ENCODE results near the gene ATP6V1A. TPM values are rescaled to one million over a fixed set of nuclear protein-coding genes. Genes with fewer than 3 reads are reported as not detected.
A peak's percentile ranks its signal among the peaks of the same experiment; 100 is the strongest.

The ATP6V1A gene
- total and polyA plus RNA-seq, 2 experiments from 2014 or later: 47.9 to 51.1 TPM

DNA sequence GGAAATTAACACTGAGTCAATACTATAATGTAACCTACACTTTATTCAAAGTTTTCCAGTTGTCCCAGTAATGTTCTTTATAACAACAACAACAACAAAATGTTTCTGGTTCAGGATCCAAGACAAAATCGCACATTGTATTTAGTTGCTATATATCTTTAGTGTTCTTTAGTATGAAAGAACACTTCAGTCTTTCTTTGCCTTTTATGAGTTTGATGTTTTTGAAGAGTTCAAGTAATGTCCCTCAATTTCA lies 84.2 kb downstream of the ATP6V1A start:
- Histone ChIP-seq H3K4me2 (ENCODE audit: unreplicated experiment) (peak overlapping the region; percentile 17), H3K27ac (peak overlapping the region; percentile 53)

DNA sequence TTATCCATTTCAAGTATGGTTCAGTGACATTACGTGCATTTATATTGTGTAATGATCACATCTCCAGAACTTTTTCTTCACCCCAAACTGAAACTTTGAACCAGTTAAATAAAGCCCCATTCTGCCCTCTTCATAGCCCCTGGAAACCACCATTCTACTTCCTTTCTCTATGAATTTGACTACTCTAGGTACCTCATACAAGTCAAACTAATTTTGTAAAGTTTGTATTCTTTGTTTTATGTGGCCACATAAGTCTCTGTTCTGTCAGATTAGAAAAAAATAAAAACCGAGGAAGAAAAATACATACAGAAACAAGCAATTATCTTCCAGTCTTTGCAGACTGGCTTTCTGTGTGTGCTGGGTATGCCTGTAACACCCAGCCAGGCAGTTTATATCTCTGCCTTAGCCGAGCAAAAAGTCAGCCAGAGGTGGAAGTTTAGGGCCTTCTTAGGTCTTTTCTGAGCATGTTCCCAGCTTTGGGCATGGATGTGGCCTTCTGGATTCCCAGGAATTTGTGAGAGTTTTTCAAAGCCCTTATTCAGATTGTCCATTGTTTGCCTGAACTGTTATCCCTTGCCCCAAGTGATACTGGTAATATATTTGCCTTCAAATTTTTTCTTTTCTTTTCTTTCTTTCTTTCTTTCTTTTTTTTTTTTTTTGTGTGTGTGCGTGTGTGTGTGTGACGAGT lies 85.8 kb downstream of the ATP6V1A start:
- in situ Hi-C loops (cut with MboI): no loop called here
- Histone ChIP-seq H3K9me3 (ENCODE audit: low read depth) (no peaks in the 10 kb centered on the region), H3F3A (ENCODE audit: insufficient read depth) (peaks cover 18% of the 10 kb centered on the region), H3K9ac (no peak overlapping the region), H4K20me1 (ENCODE audit: insufficient read depth) (no peaks in the 10 kb centered on the region), H3K79me2 (ENCODE audit: insufficient read depth) (no peaks in the 10 kb centered on the region), H3K36me3 (ENCODE audit: low read depth) (no peaks in the 10 kb centered on the region), H3K27me3 (replicated peaks; ENCODE audit: insufficient read depth) (no peaks in the 10 kb centered on the region), H3K27ac (no peak overlapping the region), H3K4me3 (no peak overlapping the region), H3K4me1 (ENCODE audit: insufficient read depth) (peaks cover 15% of the 10 kb centered on the region), H2AFZ (no peak overlapping the region), H3K4me2 (ENCODE audit: unreplicated experiment) (no peak overlapping the region), H3K9me2 (ENCODE audit: insufficient read depth) (no peaks in the 10 kb centered on the region)
- no peak for DNase-seq
- 83 to 92% methylated on average over 4 to 5 of the region's 5 CpGs for WGBS, 2 experiments (ENCODE audit: low coverage in 1 of 2, low lambda C conversion rate in 2 of 2, missing lambda C conversion rate in 2 of 2)
- TF ChIP-seq EZH2phosphoT487 (IDR thresholded peaks at IDR 0.05; ENCODE audit: insufficient read depth, low read depth): no peak
- TF ChIP-seq EZH2 (IDR thresholded peaks at IDR 0.05; ENCODE audit: insufficient read depth, poor library complexity, severe bottlenecking): no peak

More for the DNA sequence above, 84.2 kb downstream of the ATP6V1A start:
- H2AFZ ChIP-seq: no peak overlapping the region
- in situ Hi-C loops (cut with MboI): no loop called here
- H3K4me3 ChIP-seq: no peak overlapping the region
- WGBS, 2 experiments (ENCODE audit: low coverage in 1 of 2, low lambda C conversion rate in 2 of 2, missing lambda C conversion rate in 2 of 2): 0% methylated on average over 1 of the region's 1 CpG
- peaks cover 15% of the 10 kb centered on the region for H3K4me1 ChIP-seq (ENCODE audit: insufficient read depth)
- TF ChIP-seq EZH2 (IDR thresholded peaks at IDR 0.05; ENCODE audit: insufficient read depth, poor library complexity, severe bottlenecking): no peak
- no peak for TF ChIP-seq EZH2phosphoT487 (IDR thresholded peaks at IDR 0.05; ENCODE audit: insufficient read depth, low read depth)
- H3K9me3 ChIP-seq (ENCODE audit: low read depth): no peaks in the 10 kb centered on the region
- no peaks in the 10 kb centered on the region for H3K27me3 ChIP-seq (replicated peaks; ENCODE audit: insufficient read depth)
- H3F3A ChIP-seq (ENCODE audit: insufficient read depth): peaks cover 18% of the 10 kb centered on the region
- no peak overlapping the region for H3K9ac ChIP-seq
- no peaks in the 10 kb centered on the region for H4K20me1 ChIP-seq (ENCODE audit: insufficient read depth)
- no peaks in the 10 kb centered on the region for H3K36me3 ChIP-seq (ENCODE audit: low read depth)
- DNase-seq: no peak
- H3K79me2 ChIP-seq (ENCODE audit: insufficient read depth): no peaks in the 10 kb centered on the region
- H3K9me2 ChIP-seq (ENCODE audit: insufficient read depth): no peaks in the 10 kb centered on the region

DNA sequence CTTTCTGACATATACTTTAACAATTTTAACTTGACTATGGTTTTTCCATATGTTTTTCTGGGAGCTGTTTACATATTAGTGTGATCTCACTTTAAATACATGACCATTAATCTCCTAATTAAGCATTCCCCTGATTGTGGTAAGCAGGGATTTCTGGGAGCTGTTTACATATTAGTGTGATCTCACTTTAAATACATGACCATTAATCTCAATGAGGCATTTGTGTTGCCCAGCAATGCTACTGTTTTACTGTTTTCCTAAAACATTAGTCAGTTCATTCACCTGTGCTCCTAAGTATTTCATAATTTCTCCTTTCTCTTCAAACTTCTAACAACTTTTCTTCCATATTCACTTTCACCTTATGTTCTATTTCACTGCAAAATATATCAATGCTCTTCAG lies 88.1 kb downstream of the ATP6V1A start:
- no peaks in the 10 kb centered on the region for H3K27me3 ChIP-seq (replicated peaks; ENCODE audit: insufficient read depth)
- no peaks in the 10 kb centered on the region for H3K9me3 ChIP-seq (ENCODE audit: low read depth)
- no peak for TF ChIP-seq EZH2 (IDR thresholded peaks at IDR 0.05; ENCODE audit: insufficient read depth, poor library complexity, severe bottlenecking)
- TF ChIP-seq EZH2phosphoT487 (IDR thresholded peaks at IDR 0.05; ENCODE audit: insufficient read depth, low read depth): no peak
- peaks cover 18% of the 10 kb centered on the region for H3F3A ChIP-seq (ENCODE audit: insufficient read depth)
- no peaks in the 10 kb centered on the region for H3K36me3 ChIP-seq (ENCODE audit: low read depth)
- H3K79me2 ChIP-seq (ENCODE audit: insufficient read depth): no peaks in the 10 kb centered on the region
- H2AFZ ChIP-seq: no peak overlapping the region
- in situ Hi-C loops (cut with MboI): no loop called here
- no peak for DNase-seq
- H4K20me1 ChIP-seq (ENCODE audit: insufficient read depth): no peaks in the 10 kb centered on the region
- H3K9ac ChIP-seq: no peak overlapping the region
- no peak overlapping the region for H3K4me3 ChIP-seq
- H3K27ac ChIP-seq: no peak overlapping the region
- peaks cover 15% of the 10 kb centered on the region for H3K4me1 ChIP-seq (ENCODE audit: insufficient read depth)
- H3K4me2 ChIP-seq (ENCODE audit: unreplicated experiment): no peak overlapping the region
- no peaks in the 10 kb centered on the region for H3K9me2 ChIP-seq (ENCODE audit: insufficient read depth)

- peak within 1 kb of the TSS; percentile 86 for H3K4me2 ChIP-seq (ENCODE audit: unreplicated experiment)
- peak within 1 kb of the TSS; percentile 92 for H3K4me3 ChIP-seq
- H3K9me2 ChIP-seq (ENCODE audit: insufficient read depth): no peaks in the 10 kb centered on the region
- in situ Hi-C loops (cut with MboI): no loop called here
- H3K9me3 ChIP-seq (ENCODE audit: low read depth): no peaks in the 10 kb centered on the region
- H3K79me2 ChIP-seq (ENCODE audit: insufficient read depth): no peaks in the 10 kb centered on the region
- peak within 1 kb of the TSS; percentile 99 for H2AFZ ChIP-seq
- H3K36me3 ChIP-seq (ENCODE audit: low read depth): no peaks in the 10 kb centered on the region
- H4K20me1 ChIP-seq (ENCODE audit: insufficient read depth): no peaks in the 10 kb centered on the region
- no peaks in the 10 kb centered on the region for H3K4me1 ChIP-seq (ENCODE audit: insufficient read depth)
- peak within 1 kb of the TSS; percentile 85 for H3K9ac ChIP-seq
- H3K27me3 ChIP-seq (replicated peaks; ENCODE audit: insufficient read depth): no peaks in the 10 kb centered on the region
- no peaks in the 10 kb centered on the region for H3F3A ChIP-seq (ENCODE audit: insufficient read depth)
- 0 to 1% methylated on average over 42 to 45 of the region's 48 CpGs for WGBS, 2 experiments (ENCODE audit: low coverage in 1 of 2, low lambda C conversion rate in 2 of 2, missing lambda C conversion rate in 2 of 2)
- no peak for TF ChIP-seq EZH2phosphoT487 (IDR thresholded peaks at IDR 0.05; ENCODE audit: insufficient read depth, low read depth)
- no peak for TF ChIP-seq EZH2 (IDR thresholded peaks at IDR 0.05; ENCODE audit: insufficient read depth, poor library complexity, severe bottlenecking)
- peak; percentile 96 for DNase-seq
- H3K27ac ChIP-seq: peak within 1 kb of the TSS; percentile 48
These were observed 91.9 kb downstream of the ATP6V1A start, which contains the start of gene GRAMD1C for GRCh38 chr3:113838631-113839209. Gene GRAMD1C (plus strand): TSS chr3:113838788. CDS start chr3:113838910, 122 bp downstream.

All from GM23248 (cell line).